Measurements from ENCODE around the gene KMT2C.

KMT2C gene

DNA sequence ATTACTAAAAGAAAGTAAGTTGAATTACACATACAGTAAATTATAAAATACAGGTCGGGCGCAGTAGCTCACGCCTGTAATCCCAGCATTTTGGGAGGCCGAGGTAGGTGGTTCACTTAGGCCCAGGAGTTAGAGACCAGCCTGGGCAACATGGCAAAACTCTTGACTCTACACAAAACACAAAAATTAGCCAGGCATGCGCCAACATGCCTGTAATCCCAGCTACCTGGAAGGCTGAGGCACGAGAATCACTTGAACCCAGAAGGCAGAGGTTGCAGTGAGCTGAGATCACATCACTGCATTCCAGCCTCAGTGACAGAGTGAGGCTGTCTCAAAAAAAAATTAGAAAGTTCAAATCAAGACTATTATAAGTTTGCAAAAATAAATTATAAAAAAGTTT, 235.4 kb downstream of the KMT2C start:
- Histone ChIP-seq H3K9ac (ENCODE audit: low read length) (no peak overlapping the region), H3K36me3 (ENCODE audit: low read length) (peaks cover 40% of the 10 kb centered on the region; the same call in 1 of the 2 replicates), H4K20me1 (ENCODE audit: low read depth, low read length) (peaks cover 6% of the 10 kb centered on the region; the same call in 1 of the 2 replicates), H3K27ac (ENCODE audit: low read depth, low read length) (no peak overlapping the region), H3K9me2 (replicated peaks; ENCODE audit: insufficient read depth, low read length) (no peaks in the 10 kb centered on the region), H2AFZ (ENCODE audit: low read depth, low read length, severe bottlenecking) (no peak overlapping the region), H3K4me2 (ENCODE audit: low read depth, low read length, poor library complexity, severe bottlenecking) (no peak overlapping the region), H3F3A (ENCODE audit: insufficient read depth) (peaks cover 12% of the 10 kb centered on the region; the same call in 1 of the 2 replicates), H3K27me3 (ENCODE audit: low read length) (no peaks in the 10 kb centered on the region), H3K9me3 (ENCODE audit: insufficient read depth, low read length) (no peaks in the 10 kb centered on the region), H3K79me2 (ENCODE audit: insufficient read depth, low read length) (no peaks in the 10 kb centered on the region), H3K4me3 (ENCODE audit: insufficient read depth, low read length, poor library complexity, severe bottlenecking) (no peak overlapping the region)
- TF ChIP-seq, protein P1, sequence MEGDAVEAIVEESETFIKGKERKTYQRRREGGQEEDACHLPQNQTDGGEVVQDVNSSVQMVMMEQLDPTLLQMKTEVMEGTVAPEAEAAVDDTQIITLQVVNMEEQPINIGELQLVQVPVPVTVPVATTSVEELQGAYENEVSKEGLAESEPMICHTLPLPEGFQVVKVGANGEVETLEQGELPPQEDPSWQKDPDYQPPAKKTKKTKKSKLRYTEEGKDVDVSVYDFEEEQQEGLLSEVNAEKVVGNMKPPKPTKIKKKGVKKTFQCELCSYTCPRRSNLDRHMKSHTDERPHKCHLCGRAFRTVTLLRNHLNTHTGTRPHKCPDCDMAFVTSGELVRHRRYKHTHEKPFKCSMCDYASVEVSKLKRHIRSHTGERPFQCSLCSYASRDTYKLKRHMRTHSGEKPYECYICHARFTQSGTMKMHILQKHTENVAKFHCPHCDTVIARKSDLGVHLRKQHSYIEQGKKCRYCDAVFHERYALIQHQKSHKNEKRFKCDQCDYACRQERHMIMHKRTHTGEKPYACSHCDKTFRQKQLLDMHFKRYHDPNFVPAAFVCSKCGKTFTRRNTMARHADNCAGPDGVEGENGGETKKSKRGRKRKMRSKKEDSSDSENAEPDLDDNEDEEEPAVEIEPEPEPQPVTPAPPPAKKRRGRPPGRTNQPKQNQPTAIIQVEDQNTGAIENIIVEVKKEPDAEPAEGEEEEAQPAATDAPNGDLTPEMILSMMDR (IDR thresholded peaks at IDR 0.05; ENCODE audit: insufficient read depth, low read length, poor library complexity, severe bottlenecking) = no peak
- no peak for TF ChIP-seq EZH2phosphoT487 (conservative IDR thresholded peaks at IDR 0.05; ENCODE audit: low read length)

DNA sequence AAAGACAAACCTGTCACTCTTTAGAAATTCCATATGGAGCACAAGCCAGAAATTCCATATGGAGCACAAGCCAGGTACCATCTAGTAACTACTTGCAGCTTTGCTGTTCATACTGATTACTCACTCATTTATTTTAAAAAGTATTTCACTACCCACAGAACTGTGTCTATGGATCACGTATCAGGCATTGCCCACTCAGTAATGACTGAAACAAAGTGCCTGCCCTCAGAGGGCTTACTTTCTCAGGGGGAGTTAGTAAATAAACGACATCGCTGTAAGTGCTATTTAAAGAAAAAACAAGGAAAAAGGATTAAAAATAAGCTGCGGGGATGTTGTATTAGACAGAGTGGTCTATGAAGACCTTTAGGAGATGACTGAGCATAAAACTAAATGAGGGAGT, 239.4 kb downstream of the KMT2C start:
- Histone ChIP-seq H3K9ac (ENCODE audit: low read length) (no peak overlapping the region), H4K20me1 (ENCODE audit: low read depth, low read length) (peaks cover 3% of the 10 kb centered on the region; the same call in 1 of the 2 replicates), H3K36me3 (ENCODE audit: low read length) (peaks cover 53% of the 10 kb centered on the region), H2AFZ (ENCODE audit: low read depth, low read length, severe bottlenecking) (no peak overlapping the region), H3F3A (ENCODE audit: insufficient read depth) (peaks cover 3% of the 10 kb centered on the region; the same call in 1 of the 2 replicates), H3K79me2 (ENCODE audit: insufficient read depth, low read length) (no peaks in the 10 kb centered on the region), H3K4me3 (ENCODE audit: insufficient read depth, low read length, poor library complexity, severe bottlenecking) (no peak overlapping the region), H3K4me2 (ENCODE audit: low read depth, low read length, poor library complexity, severe bottlenecking) (no peak overlapping the region), H3K9me2 (replicated peaks; ENCODE audit: insufficient read depth, low read length) (no peaks in the 10 kb centered on the region), H3K9me3 (ENCODE audit: insufficient read depth, low read length) (no peaks in the 10 kb centered on the region), H3K27ac (ENCODE audit: low read depth, low read length) (no peak overlapping the region), H3K27me3 (ENCODE audit: low read length) (no peaks in the 10 kb centered on the region)
- no peak for TF ChIP-seq EZH2phosphoT487 (conservative IDR thresholded peaks at IDR 0.05; ENCODE audit: low read length)
- TF ChIP-seq, protein P1 (IDR thresholded peaks at IDR 0.05; ENCODE audit: insufficient read depth, low read length, poor library complexity, severe bottlenecking) = no peak

DNA sequence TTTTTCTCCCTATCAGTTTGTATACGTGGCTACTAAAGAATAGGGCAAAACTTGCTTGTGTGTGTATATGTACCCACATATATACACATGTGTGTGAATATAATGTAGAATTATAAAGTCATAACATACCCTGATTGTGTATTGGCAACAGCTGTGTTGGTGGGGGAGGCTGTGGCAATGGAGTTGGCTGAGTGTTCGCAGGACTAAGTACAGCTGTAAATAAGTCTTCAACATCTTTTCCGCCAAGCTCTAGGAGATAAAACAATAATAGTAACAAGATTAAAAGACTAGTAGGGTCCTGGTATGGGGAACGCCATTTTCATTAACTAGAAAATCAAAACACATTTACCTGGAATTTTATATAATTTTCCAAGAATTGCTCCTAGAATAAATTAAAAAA, 241.9 kb downstream of the KMT2C start:
- H3K4me2 ChIP-seq (ENCODE audit: low read depth, low read length, poor library complexity, severe bottlenecking) = no peak overlapping the region
- H3F3A ChIP-seq (ENCODE audit: insufficient read depth) = no peaks in the 10 kb centered on the region
- H3K27me3 ChIP-seq (ENCODE audit: low read length) = no peaks in the 10 kb centered on the region
- H3K36me3 ChIP-seq (ENCODE audit: low read length) = peaks cover 59% of the 10 kb centered on the region
- no peak for TF ChIP-seq EZH2phosphoT487 (conservative IDR thresholded peaks at IDR 0.05; ENCODE audit: low read length)
- TF ChIP-seq, protein P1 (IDR thresholded peaks at IDR 0.05; ENCODE audit: insufficient read depth, low read length, poor library complexity, severe bottlenecking) = no peak
- no peak overlapping the region for H3K27ac ChIP-seq (ENCODE audit: low read depth, low read length)
- no peak overlapping the region for H2AFZ ChIP-seq (ENCODE audit: low read depth, low read length, severe bottlenecking)
- no peak overlapping the region for H3K4me3 ChIP-seq (ENCODE audit: insufficient read depth, low read length, poor library complexity, severe bottlenecking)
- H3K9ac ChIP-seq (ENCODE audit: low read length) = no peak overlapping the region
- H4K20me1 ChIP-seq (ENCODE audit: low read depth, low read length) = no peaks in the 10 kb centered on the region
- H3K9me3 ChIP-seq (ENCODE audit: insufficient read depth, low read length) = no peaks in the 10 kb centered on the region
- H3K79me2 ChIP-seq (ENCODE audit: insufficient read depth, low read length) = no peaks in the 10 kb centered on the region
- no peaks in the 10 kb centered on the region for H3K9me2 ChIP-seq (replicated peaks; ENCODE audit: insufficient read depth, low read length)
